ENCODE results near the gene LSM4.

LSM4 gene

GRCh38 chr19:18304458-18305310 is 18.2 kb downstream of the LSM4 start:
- TF ChIP-seq, protein P1, sequence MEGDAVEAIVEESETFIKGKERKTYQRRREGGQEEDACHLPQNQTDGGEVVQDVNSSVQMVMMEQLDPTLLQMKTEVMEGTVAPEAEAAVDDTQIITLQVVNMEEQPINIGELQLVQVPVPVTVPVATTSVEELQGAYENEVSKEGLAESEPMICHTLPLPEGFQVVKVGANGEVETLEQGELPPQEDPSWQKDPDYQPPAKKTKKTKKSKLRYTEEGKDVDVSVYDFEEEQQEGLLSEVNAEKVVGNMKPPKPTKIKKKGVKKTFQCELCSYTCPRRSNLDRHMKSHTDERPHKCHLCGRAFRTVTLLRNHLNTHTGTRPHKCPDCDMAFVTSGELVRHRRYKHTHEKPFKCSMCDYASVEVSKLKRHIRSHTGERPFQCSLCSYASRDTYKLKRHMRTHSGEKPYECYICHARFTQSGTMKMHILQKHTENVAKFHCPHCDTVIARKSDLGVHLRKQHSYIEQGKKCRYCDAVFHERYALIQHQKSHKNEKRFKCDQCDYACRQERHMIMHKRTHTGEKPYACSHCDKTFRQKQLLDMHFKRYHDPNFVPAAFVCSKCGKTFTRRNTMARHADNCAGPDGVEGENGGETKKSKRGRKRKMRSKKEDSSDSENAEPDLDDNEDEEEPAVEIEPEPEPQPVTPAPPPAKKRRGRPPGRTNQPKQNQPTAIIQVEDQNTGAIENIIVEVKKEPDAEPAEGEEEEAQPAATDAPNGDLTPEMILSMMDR (conservative IDR thresholded peaks at IDR 0.05): no peak
- H3K27ac ChIP-seq: no peak overlapping the region

DNA sequence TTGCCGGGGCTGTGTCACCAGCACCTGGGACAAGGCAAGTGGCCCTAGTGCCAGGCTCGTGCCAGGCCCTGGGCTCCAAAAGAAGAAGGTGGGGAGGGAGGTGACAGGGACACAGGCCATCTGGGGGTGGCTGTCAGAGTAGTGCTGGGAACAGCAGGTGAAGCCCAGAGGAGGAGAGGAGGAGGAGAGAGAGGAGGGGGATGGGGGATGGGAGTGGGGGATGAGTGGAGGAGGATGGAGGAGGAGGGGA is 18.7 kb downstream of the LSM4 start:
- H3K27ac ChIP-seq: no peak overlapping the region
- TF ChIP-seq, protein P1 (conservative IDR thresholded peaks at IDR 0.05): no peak

- H3K27ac ChIP-seq: no peak overlapping the region
- TF ChIP-seq, protein P1 (conservative IDR thresholded peaks at IDR 0.05): no peak
These were observed 21.2 kb downstream of the LSM4 start for GRCh38 chr19:18301718-18302111.

- TF ChIP-seq, protein P1 (conservative IDR thresholded peaks at IDR 0.05): no peak
- no peak overlapping the region for H3K27ac ChIP-seq
These were observed 21.8 kb downstream of the LSM4 start for GRCh38 chr19:18300930-18301717.

GRCh38 chr19:18299654-18300053 is 23.2 kb downstream of the LSM4 start:
- H3K27ac ChIP-seq: no peak overlapping the region

DNA sequence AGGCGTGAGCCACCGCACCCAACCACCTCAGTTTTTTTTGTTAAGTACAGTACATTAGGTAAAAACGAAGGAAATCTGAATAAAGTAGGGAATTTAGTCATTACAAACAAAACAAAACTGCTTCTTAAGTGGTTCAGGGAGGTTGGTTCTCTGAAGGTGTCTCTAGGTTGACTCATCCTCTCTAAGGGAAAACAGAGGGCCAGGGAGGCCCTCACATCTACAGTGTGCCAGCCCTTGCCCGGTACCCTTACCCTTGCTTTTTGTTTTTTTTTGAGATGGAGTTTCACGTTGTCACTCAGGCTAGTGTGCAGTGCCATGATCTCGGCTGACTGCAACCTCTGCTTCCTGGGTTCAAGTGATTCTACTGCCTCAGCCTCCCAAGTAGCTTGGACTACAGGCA is 24.3 kb downstream of the LSM4 start:
- TF ChIP-seq, protein P1 (conservative IDR thresholded peaks at IDR 0.05): no peak
- H3K27ac ChIP-seq: no peak overlapping the region

More at GRCh38 chr19:18299654-18300053, 23.2 kb downstream of the LSM4 start:
- TF ChIP-seq, protein P1 (conservative IDR thresholded peaks at IDR 0.05): no peak

DNA sequence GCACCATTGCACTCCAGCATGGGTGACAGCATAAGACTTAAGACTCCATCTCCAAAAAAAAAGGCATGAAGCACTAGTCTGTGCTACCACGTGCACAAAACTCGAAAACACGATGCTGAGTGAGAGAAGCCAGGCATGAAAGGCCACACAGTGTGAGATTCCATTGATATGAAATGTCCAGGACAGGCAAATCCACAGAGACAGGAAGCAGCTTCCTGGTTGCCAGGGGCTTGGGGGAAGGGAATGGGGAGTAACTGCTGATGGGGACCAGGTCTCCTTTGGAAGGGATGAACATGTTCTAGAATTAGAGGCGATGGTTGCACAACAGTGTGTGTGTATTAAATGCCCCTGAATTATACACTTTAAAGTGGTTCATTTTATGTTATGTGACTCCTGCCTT is 25.6 kb downstream of the LSM4 start:
- H3K27ac ChIP-seq: no peak overlapping the region
- TF ChIP-seq, protein P1 (conservative IDR thresholded peaks at IDR 0.05): no peak
